HL-60 (cell line): ENCODE measurements around the gene CLIC6.

Experiments used
- CTCF ChIP-seq: IDR thresholded peaks from one replicate; pipeline ENCODE4 v1.5.1; 2011; ENCODE audit warnings: low read length, control low read depth, inconsistent platforms; ENCODE audit not compliant: insufficient read depth
- POLR2AphosphoS5 ChIP-seq: IDR thresholded peaks from 2 replicates; pipeline ENCODE4 v1.6.1; 2012; ENCODE audit warnings: low read depth

GRCh38 chr21:34761758-34762330 lies 93.0 kb downstream of the CLIC6 start:
- TF ChIP-seq POLR2AphosphoS5 (no peak), CTCF (no peak)
